Measurements from ENCODE around the gene HES5. TPM values are rescaled to one million over a fixed set of nuclear protein-coding genes. Genes with fewer than 3 reads are reported as not detected.

The HES5 gene
- polyA plus RNA-seq, 1 donor from 2014 or later = 0.81 TPM

DNA sequence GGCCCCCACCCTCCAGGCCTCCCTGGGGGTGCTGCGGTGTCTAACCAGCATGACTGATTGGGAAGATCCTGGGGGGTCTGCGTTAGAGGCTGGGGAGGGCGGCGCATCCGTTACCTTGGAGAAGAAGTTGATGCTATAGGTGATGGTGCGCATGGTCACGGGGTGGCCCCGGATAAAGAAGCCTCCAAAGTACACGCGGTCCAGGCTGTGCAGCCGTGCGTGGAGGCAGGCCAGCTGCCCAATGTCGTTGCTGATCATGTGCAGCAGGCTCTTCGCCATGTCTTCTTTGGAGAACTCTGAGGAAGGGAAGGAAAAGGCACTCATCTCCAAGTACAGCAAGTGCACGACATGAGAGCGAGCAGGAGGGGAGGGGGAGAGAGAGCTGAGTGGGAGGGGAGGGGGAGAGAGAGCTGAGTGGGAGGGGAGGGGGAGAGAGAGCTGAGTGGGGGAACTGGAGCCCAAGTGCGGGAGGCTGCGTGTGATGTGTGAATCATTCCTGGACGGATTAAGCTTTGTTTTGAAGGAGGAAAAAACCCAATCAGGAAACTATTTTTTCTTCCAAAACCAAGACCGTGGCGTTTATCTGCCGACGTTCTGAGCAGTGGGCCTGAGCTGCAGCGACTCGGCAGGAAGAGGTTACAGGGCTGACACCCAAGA is 10.9 kb downstream of the HES5 start:
- H3F3A ChIP-seq (ENCODE audit: insufficient read depth, low read length, poor library complexity, severe bottlenecking) = no peaks in the 10 kb centered on the region
- H3K27ac ChIP-seq (ENCODE audit: low read length) = no peak overlapping the region
- no peaks in the 10 kb centered on the region for H3K27me3 ChIP-seq (ENCODE audit: insufficient read depth, low read depth, low read length)
- no peaks in the 10 kb centered on the region for H3K9me3 ChIP-seq (ENCODE audit: low read length)
- no peaks in the 10 kb centered on the region for H3K36me3 ChIP-seq (ENCODE audit: insufficient read depth, low read length)
- peaks cover 5% of the 10 kb centered on the region for H4K20me1 ChIP-seq (ENCODE audit: insufficient read depth)
- H3K9ac ChIP-seq (ENCODE audit: low read length) = no peak overlapping the region
- H3K4me2 ChIP-seq (ENCODE audit: low read length) = no peak overlapping the region
- no peak overlapping the region for H2AFZ ChIP-seq (ENCODE audit: low read depth, low read length)
- no peaks in the 10 kb centered on the region for H3K9me2 ChIP-seq (ENCODE audit: insufficient read depth, low read length)
- TF ChIP-seq POLR2AphosphoS5 (IDR thresholded peaks at IDR 0.05) = no peak
- TF ChIP-seq EZH2 (IDR thresholded peaks at IDR 0.05; ENCODE audit: borderline replicate concordance, insufficient read depth, low read length, poor library complexity, severe bottlenecking) = no peak
- TF ChIP-seq, protein P1, sequence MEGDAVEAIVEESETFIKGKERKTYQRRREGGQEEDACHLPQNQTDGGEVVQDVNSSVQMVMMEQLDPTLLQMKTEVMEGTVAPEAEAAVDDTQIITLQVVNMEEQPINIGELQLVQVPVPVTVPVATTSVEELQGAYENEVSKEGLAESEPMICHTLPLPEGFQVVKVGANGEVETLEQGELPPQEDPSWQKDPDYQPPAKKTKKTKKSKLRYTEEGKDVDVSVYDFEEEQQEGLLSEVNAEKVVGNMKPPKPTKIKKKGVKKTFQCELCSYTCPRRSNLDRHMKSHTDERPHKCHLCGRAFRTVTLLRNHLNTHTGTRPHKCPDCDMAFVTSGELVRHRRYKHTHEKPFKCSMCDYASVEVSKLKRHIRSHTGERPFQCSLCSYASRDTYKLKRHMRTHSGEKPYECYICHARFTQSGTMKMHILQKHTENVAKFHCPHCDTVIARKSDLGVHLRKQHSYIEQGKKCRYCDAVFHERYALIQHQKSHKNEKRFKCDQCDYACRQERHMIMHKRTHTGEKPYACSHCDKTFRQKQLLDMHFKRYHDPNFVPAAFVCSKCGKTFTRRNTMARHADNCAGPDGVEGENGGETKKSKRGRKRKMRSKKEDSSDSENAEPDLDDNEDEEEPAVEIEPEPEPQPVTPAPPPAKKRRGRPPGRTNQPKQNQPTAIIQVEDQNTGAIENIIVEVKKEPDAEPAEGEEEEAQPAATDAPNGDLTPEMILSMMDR (IDR thresholded peaks at IDR 0.05; ENCODE audit: poor library complexity, severe bottlenecking) = no peak
- TF ChIP-seq EP300 (conservative IDR thresholded peaks at IDR 0.05; ENCODE audit: poor library complexity, severe bottlenecking) = no peak
- TF ChIP-seq RAD21 (conservative IDR thresholded peaks at IDR 0.05) = no peak
- TF ChIP-seq SMC3 (conservative IDR thresholded peaks at IDR 0.05; ENCODE audit: poor library complexity) = no peak
- no peak for TF ChIP-seq MXI1 (conservative IDR thresholded peaks at IDR 0.05; ENCODE audit: poor library complexity, severe bottlenecking)
- TF ChIP-seq, protein P2, sequence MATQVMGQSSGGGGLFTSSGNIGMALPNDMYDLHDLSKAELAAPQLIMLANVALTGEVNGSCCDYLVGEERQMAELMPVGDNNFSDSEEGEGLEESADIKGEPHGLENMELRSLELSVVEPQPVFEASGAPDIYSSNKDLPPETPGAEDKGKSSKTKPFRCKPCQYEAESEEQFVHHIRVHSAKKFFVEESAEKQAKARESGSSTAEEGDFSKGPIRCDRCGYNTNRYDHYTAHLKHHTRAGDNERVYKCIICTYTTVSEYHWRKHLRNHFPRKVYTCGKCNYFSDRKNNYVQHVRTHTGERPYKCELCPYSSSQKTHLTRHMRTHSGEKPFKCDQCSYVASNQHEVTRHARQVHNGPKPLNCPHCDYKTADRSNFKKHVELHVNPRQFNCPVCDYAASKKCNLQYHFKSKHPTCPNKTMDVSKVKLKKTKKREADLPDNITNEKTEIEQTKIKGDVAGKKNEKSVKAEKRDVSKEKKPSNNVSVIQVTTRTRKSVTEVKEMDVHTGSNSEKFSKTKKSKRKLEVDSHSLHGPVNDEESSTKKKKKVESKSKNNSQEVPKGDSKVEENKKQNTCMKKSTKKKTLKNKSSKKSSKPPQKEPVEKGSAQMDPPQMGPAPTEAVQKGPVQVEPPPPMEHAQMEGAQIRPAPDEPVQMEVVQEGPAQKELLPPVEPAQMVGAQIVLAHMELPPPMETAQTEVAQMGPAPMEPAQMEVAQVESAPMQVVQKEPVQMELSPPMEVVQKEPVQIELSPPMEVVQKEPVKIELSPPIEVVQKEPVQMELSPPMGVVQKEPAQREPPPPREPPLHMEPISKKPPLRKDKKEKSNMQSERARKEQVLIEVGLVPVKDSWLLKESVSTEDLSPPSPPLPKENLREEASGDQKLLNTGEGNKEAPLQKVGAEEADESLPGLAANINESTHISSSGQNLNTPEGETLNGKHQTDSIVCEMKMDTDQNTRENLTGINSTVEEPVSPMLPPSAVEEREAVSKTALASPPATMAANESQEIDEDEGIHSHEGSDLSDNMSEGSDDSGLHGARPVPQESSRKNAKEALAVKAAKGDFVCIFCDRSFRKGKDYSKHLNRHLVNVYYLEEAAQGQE (IDR thresholded peaks at IDR 0.05; ENCODE audit: borderline replicate concordance) = no peak
- no peak for TF ChIP-seq TAF1 (IDR thresholded peaks at IDR 0.05; ENCODE audit: low read depth)
- H3K4me3 ChIP-seq (ENCODE audit: low read length) = no peak overlapping the region
- H3K79me2 ChIP-seq (replicated peaks; ENCODE audit: insufficient read depth, low read length) = peaks cover 21% of the 10 kb centered on the region

DNA sequence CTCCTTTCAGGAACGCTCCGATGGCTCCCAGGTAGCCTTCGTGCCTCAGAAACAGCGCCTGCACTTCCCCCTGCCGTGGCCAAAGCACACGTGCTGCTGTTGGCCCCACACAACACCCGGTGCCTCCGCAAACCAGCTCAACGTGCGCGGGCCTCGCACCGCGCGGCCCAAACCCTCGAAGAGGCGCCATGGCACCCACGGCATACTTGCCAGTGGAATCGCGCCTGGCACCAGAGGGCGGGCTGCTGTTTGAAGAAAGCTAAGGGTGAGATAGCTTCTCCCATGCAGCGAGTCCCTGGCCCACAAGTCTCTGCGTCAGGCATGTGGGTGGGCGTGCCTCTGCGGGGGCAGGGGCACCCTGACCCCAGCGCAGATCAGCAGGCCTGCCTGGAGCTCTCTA is 11.5 kb downstream of the HES5 start:
- Histone ChIP-seq H3K4me2 (ENCODE audit: low read length) (no peak overlapping the region), H3K27ac (ENCODE audit: low read length) (no peak overlapping the region), H4K20me1 (ENCODE audit: insufficient read depth) (peaks cover under 1% of the 10 kb centered on the region), H3K79me2 (replicated peaks; ENCODE audit: insufficient read depth, low read length) (peaks cover 15% of the 10 kb centered on the region), H3F3A (ENCODE audit: insufficient read depth, low read length, poor library complexity, severe bottlenecking) (no peaks in the 10 kb centered on the region), H3K4me3 (ENCODE audit: low read length) (no peak overlapping the region), H3K9me3 (ENCODE audit: low read length) (no peaks in the 10 kb centered on the region), H3K36me3 (ENCODE audit: insufficient read depth, low read length) (no peaks in the 10 kb centered on the region), H3K9me2 (ENCODE audit: insufficient read depth, low read length) (no peaks in the 10 kb centered on the region), H3K9ac (ENCODE audit: low read length) (no peak overlapping the region), H3K27me3 (ENCODE audit: insufficient read depth, low read depth, low read length) (no peaks in the 10 kb centered on the region), H2AFZ (ENCODE audit: low read depth, low read length) (no peak overlapping the region)
- TF ChIP-seq EZH2 (IDR thresholded peaks at IDR 0.05; ENCODE audit: borderline replicate concordance, insufficient read depth, low read length, poor library complexity, severe bottlenecking) = no peak
- TF ChIP-seq TAF1 (IDR thresholded peaks at IDR 0.05; ENCODE audit: low read depth) = no peak
- TF ChIP-seq EP300 (conservative IDR thresholded peaks at IDR 0.05; ENCODE audit: poor library complexity, severe bottlenecking) = no peak
- TF ChIP-seq SMC3 (conservative IDR thresholded peaks at IDR 0.05; ENCODE audit: poor library complexity) = no peak
- no peak for TF ChIP-seq POLR2AphosphoS5 (IDR thresholded peaks at IDR 0.05)
- TF ChIP-seq, protein P1 (IDR thresholded peaks at IDR 0.05; ENCODE audit: poor library complexity, severe bottlenecking) = no peak
- no peak for TF ChIP-seq MXI1 (conservative IDR thresholded peaks at IDR 0.05; ENCODE audit: poor library complexity, severe bottlenecking)
- no peak for TF ChIP-seq RAD21 (conservative IDR thresholded peaks at IDR 0.05)
- TF ChIP-seq, protein P2 (IDR thresholded peaks at IDR 0.05; ENCODE audit: borderline replicate concordance) = no peak
